Glomerular endothelial cell (primary cell): ENCODE measurements around the gene PNPLA2. TPM values are rescaled to one million over a fixed set of nuclear protein-coding genes. Genes with fewer than 3 reads are reported as not detected.

ENCODE experiments used
- DNase-seq: peaks from one replicate; pipeline ENCODE4 v3.0.0-alpha.2; 2011; ENCODE audit warnings: low read depth, low spot score; ENCODE audit errors: extremely low read depth
- total RNA-seq: library from RNA; depleted of rRNA; stranded (reverse); fragments of >200 nt; gene quantifications from 2 replicates; pipeline ENCODE4 v1.2.3, GENCODE V29; 2015

Gene PNPLA2
- total RNA-seq, 1 donor from 2014 or later = 58.0 TPM

DNA sequence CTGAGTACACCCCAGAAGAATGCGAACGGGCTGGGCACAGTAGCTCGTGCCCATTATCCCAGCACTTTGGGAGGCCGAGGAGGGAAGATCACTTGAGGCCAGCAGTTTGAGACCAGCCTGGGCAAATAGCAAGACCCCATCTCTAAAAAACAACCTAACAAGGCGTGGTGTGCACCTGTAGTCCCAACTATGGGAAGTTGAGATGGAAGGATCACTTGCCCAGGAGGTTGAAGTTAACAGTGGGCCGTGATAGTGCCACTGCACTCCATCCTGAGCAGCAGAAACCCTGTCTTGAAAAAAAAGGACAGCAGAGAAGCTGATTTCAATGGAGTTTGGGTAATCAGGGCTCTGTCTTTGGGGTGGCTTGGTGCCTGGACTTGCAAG, 5.7 kb upstream of the PNPLA2 start:
- DNase-seq = no peak

DNA sequence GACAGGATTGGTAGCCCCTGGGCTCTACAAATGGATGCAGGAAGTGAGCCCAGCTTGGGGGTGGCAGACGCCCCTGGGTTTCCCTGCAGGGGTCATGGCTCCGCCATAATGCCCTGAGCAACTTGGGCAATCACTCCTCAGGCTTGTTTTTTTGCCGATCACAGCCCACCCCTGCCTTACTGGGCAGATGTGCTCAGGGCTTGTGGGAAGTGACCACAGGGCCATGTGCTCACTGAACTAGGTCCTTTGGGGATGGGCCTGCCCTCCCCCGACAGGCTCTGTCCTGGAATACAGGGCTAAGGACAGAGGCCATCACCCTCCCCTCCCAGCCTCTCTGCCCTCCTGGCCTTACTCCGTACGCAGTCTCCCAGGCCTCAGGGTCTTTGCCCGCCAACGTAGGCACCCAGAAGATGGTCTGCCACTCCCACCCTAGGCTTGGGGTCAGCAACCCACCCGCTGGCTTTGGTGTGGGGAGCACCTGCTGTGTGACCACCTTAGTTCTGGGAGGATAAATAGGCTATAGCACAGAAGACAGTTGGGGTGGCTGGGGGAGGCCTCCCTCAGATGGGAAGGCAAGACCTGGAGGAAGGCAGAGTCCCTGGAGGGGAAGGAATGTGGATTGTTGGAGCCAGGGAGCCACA, 5.1 kb upstream of the PNPLA2 start:
- no peak for DNase-seq

DNA sequence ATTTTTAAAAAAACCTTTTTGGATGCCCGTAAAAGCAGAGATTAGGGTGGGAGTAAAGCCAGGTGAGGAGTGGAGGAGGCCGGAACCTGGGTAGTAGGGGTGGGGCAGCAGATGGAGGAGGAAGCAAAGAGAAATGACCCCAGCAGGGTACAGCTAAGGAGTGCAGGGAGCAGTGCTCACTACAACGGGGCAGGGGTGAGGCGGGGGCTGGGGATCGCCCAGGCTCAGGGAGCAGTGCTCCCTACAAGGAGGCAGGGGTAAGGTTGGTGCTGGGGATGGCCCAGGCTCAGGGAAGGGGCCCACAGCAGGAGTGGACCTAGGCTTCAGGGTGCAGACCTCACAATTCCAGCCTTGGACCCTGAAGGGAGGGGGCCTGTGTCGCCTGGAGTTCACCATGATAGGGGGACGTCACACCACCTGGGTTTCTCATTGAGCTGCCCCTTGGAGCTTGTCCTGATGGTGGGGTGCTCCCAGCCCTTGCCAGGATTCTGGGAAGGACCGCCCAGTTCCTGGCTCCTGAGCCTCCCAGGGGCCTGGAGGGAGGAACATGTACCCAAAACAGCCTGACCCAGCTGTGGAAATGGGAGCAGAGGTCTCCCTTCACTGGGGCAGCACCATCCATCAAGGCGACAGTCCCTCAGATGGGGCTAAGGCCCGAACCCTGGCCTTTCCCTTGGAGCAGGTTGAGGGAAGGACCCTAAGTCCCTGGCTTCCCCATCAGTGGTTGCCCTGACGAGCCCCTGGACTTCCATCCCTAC, 2.9 kb upstream of the PNPLA2 start:
- no peak for DNase-seq

GRCh38 chr11:816433-816779, 2.3 kb upstream of the PNPLA2 start:
- DNase-seq = no peak

DNA sequence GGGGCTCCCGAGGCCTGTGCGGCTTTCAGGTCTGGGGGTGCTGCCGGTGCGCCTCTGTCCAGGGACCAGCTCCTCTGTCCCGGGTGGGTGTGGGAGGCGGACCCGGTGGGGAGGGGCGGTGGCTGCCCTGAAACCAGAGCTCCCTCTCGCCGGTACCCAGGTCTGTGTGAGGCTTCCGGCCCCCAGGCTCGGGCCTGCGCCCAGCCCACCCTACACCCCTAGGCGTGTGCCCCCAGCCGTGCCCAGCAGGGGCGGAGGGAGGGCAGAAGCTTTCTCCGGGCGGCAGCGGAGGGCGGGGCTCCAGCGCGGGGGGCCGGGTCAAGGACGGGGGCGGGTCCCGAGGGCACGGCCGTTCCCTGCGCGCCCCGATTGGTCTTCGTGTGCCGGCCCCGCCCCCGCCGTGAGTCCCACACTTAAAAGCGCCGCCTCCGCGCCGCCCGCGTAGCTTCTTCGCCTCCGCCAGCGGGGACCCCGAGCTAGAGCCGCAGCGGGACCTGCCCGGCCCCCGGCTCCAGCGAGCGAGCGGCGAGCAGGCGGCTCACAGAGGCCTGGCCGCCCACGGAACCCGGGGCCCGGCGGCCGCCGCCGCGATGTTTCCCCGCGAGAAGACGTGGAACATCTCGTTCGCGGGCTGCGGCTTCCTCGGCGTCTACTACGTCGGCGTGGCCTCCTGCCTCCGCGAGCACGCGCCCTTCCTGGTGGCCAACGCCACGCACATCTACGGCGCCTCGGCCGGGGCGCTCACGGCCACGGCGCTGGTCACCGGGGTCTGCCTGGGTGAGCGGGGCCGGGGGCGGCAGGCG, 616 bp downstream of the PNPLA2 start:
- DNase-seq = no peak

DNA sequence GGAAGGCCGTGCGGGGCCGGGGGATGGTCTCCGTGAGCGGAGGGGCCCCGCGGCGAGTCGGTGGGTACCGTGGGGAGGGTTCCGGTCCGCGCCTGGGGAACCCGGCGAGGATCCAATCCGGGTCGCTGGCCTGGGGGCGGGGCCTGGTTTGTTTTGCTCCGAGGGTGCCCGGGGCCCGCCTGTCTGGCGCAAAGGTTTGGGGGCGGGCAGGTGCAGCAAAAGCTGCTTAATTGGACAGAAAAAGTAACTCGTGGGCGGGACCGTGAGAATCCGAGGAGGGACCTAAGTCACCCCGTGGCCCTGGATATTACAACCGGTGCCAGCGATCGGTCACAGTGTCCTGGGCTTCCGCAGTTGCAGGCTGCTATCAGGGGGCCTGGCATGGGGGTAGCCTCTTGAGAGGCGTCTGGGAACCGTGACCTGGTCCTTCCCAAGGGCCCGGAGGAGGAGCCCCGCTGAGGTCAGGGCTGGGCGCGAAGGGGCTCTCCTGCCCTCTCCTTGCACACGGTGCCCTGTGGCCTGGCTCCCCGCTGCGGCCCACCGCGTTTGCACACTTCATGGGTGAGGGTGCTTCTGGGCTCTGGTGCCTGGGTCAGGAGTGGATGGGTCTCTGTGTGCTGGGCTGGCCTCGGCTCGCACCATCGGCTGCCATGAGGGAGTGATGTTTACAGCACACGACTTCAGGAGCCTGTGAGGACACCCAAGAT, 1.4 kb downstream of the PNPLA2 start:
- DNase-seq = no peak

- DNase-seq = no peak
Observed at GRCh38 chr11:820655-821511, 2.2 kb downstream of the PNPLA2 start.

- no peak for DNase-seq
Observed at GRCh38 chr11:821512-822371, 3.0 kb downstream of the PNPLA2 start.

DNA sequence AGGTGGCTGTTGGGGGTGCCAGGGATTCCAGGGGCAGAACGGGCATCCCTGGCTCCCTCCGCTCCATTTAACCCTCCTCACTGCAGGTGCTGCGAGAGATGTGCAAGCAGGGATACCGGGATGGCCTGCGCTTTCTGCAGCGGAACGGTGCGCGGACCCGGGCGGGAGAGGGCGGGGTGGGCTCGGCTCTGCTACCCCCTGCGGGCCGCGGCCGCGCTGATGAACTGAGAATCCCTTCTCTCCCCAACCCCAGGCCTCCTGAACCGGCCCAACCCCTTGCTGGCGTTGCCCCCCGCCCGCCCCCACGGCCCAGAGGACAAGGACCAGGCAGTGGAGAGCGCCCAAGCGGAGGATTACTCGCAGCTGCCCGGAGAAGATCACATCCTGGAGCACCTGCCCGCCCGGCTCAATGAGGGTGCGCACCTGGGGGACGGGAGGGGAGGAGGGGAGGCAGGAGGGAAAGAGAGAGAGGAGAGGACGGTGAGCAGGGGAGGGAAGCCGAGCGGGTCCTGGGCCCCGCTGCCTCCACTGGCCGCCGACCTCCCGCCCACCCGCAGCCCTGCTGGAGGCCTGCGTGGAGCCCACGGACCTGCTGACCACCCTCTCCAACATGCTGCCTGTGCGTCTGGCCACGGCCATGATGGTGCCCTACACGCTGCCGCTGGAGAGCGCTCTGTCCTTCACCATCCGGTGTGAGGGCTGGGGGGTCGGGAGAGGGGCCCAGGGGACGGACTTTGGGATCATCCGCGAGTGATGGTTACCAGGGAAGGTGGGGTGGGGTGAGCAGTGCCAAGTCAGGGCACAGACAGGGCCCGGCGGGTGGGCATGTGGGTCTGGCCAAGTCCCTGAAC, 5.0 kb downstream of the PNPLA2 start:
- no peak for DNase-seq

GRCh38 chr11:824292-824880, 5.7 kb downstream of the PNPLA2 start:
- DNase-seq = no peak

GRCh38 chr11:824942-825341, 6.2 kb downstream of the PNPLA2 start:
- DNase-seq = no peak

DNA sequence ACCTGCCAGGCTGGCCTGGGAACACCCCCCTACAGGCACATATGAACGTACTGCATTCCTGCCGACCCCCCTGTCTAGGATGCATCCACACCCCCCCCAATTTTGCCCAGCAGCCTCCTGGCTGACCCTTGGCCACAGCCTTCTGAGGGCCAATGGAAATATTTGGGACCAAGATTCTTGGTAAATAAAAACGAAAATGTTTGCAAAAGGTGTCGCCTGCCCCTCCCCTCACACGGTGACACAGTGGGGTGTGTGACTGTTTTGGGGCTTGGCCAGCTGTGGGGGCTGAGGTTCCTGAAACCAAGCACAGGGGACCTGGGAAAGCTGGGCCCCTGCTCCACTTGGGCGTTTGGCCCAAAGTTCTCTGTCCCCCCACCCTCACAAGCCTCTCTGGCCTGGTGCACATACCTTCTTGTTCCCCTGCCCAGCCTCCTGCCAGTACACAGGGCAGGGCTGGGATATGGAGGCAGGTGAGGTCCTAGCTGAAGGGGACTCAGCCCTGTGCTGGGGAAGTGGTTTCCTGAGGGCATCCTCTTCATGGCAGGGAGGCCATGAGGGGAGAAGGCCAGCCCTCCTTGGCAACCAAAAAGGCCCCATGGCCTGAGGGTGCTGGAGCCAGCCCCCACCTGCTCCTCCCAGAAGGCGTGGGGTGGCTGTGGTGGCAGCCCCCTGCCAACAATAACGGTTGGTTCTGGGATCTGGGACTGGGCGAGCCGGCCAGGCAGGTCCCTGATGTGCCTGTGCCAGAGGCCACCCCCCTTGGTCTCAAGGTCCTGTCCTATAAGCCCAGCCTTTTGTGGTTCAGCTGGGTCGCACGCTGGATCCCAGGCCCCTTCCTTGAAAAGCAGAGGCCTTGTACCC, 6.9 kb downstream of the PNPLA2 start:
- DNase-seq = no peak

DNA sequence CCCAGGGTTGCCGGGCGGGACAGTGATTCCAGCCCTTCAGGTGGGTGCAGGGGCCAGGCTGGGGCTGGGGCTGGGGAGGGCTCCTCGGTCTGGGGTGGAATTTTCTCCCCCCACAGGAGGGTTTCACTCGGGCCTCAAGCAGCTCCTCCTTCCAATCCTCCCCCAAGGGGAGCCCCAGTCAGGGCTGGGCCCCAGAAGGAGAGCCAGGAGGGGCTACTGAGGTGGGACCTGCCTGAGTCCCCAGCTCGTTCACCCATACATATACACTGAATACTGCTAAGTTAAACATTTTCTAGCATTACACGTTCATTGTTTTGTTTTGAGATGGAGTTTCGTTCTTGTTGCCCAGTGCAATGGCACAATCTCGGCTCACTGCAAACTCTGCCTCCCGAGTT, 7.5 kb downstream of the PNPLA2 start:
- no peak for DNase-seq

GRCh38 chr11:826836-827145, 8.1 kb downstream of the PNPLA2 start:
- no peak for DNase-seq

- DNase-seq = no peak
Observed at GRCh38 chr11:827146-827896, 8.6 kb downstream of the PNPLA2 start.

GRCh38 chr11:827897-828192, 9.1 kb downstream of the PNPLA2 start, which contains the start of gene CRACR2B:
CRACR2B (plus strand) TSS chr11:827919; CDS start chr11:828608, 689 bp downstream.
- no peak for DNase-seq
